Panc1 (cell line): ENCODE data around the gene CKAP5. TPM values are rescaled to one million over a fixed set of nuclear protein-coding genes. Genes with fewer than 3 reads are reported as not detected.
"Not testable (repeated sequence)": the region's sequence is repeated elsewhere in the genome, so short reads cannot be mapped to it uniquely, and the experiment has no call there.

Experiments
- ATAC-seq: fragments of 200-7000 bp; cut with Tn5 transposase; 2 replicates; pipeline ENCODE4 v1.9.1; 2020; ENCODE audit warnings: mild to moderate bottlenecking, moderate library complexity
- BruUV-seq: library from RNA; stranded (reverse); fragments of 400-500 nt; replicated peaks from 2 replicates; lab custom pipeline; 2021; lab: Mats Ljungman, UMichigan
- CTCF ChIA-PET: fragments of 300-600 bp; sonication (Branson Sonifier 250); formaldehyde crosslinking; loops from one replicate; lab custom pipeline; 2022; ENCODE audit warnings: antibody characterized with exemption; lab: Charles Lee
- POLR2A ChIA-PET: fragments of 300-600 bp; sonication (Branson Sonifier 250); formaldehyde crosslinking; loops from one replicate; lab custom pipeline; 2022; ENCODE audit warnings: antibody characterized with exemption; lab: Charles Lee
- DNase-seq: peaks from one replicate; pipeline ENCODE4 v3.0.0-alpha.2; 2010; ENCODE audit warnings: low read depth, low spot score
- H3K27ac ChIP-seq: 2 replicates; pipeline ENCODE4 v1.5.1; 2011; ENCODE audit warnings: mild to moderate bottlenecking, low read length, inconsistent platforms
- H3K27me3 ChIP-seq: fragments of 200-500 bp; sonication (Bioruptor generic); 2 replicates; pipeline ENCODE4 v1.6.0; 2014; ENCODE audit warnings: low read length, inconsistent platforms; ENCODE audit not compliant: control insufficient read depth, insufficient read depth
- H3K36me3 ChIP-seq: fragments of 200-500 bp; sonication (Bioruptor generic); 2 replicates; pipeline ENCODE4 v1.5.1; 2014; ENCODE audit warnings: inconsistent platforms, mild to moderate bottlenecking, low read length, moderate library complexity; ENCODE audit not compliant: control insufficient read depth, insufficient read depth
- H3K4me1 ChIP-seq: 2 replicates; pipeline ENCODE4 v1.5.1; 2011; ENCODE audit warnings: inconsistent platforms, mild to moderate bottlenecking, low read length, moderate library complexity; ENCODE audit not compliant: control insufficient read depth, insufficient read depth
- H3K4me3 ChIP-seq, 2 experiments: 2 replicates each; pipeline ENCODE4 v1.5.1; 2011 to 2012; ENCODE audit warnings: low read depth in 2 of 2, low read length in 2 of 2, mild to moderate bottlenecking in 2 of 2, inconsistent platforms in 1 of 2, moderate library complexity in 1 of 2
- H3K9me3 ChIP-seq: fragments of 200-500 bp; sonication (Bioruptor generic); 2 replicates; pipeline ENCODE4 v1.5.1; 2014; ENCODE audit warnings: low read depth, mild to moderate bottlenecking, inconsistent platforms, low read length, moderate library complexity; ENCODE audit not compliant: control insufficient read depth, insufficient read depth
- POLR2AphosphoS5 ChIP-seq: IDR thresholded peaks from 2 replicates; pipeline ENCODE4 v1.6.1; 2012; ENCODE audit warnings: mild to moderate bottlenecking, low read depth, low read length, moderate library complexity
- SIN3A ChIP-seq: IDR thresholded peaks from 2 replicates; pipeline ENCODE4 v1.6.1; 2012; ENCODE audit warnings: low read depth, mild to moderate bottlenecking, low read length, moderate library complexity, borderline replicate concordance; ENCODE audit not compliant: insufficient read depth
- TCF7L2 ChIP-seq: IDR thresholded peaks from 2 replicates; pipeline ENCODE4 v1.6.1; 2011; ENCODE audit warnings: mild to moderate bottlenecking, low read depth, low read length, inconsistent platforms
- in situ Hi-C: cut with HindIII; loops from 2 replicates; pipeline ENCODE4 v1.10.0; 2016; ENCODE audit warnings: low sequenced_read_pairs, low pct_unique_long_range_greater_than_20kb
- intact Hi-C: fragments of 100-400 bp; cut with micrococcal nuclease; formaldehyde crosslinking; loops from one replicate; pipeline ENCODE4 v1.10.0; 2022; ENCODE audit not compliant: unreplicated experiment
- total RNA-seq: library from RNA; stranded (reverse); gene quantifications from one replicate; pipeline ENCODE4 v1.2.1, GENCODE V29; 2021; ENCODE audit not compliant: unreplicated experiment
- TF ChIP-seq, protein P1 (sequence below): fragments of 450-650 bp; IDR thresholded peaks from 2 replicates; pipeline ENCODE4 v1.5.1; 2017; ENCODE audit warnings: mild to moderate bottlenecking
- TF ChIP-seq, protein P2 (sequence below), 2 experiments: IDR thresholded peaks; 2 replicates each; pipeline ENCODE4 v1.6.1; 2011 to 2012; ENCODE audit warnings: low read depth in 2 of 2, control low read depth in 1 of 2, low read length in 1 of 2, mild to moderate bottlenecking in 1 of 2, moderate library complexity in 1 of 2; ENCODE audit not compliant: insufficient read depth in 1 of 2

CKAP5 gene
- total RNA-seq, 1 experiment from 2014 or later, result 191 TPM

DNA sequence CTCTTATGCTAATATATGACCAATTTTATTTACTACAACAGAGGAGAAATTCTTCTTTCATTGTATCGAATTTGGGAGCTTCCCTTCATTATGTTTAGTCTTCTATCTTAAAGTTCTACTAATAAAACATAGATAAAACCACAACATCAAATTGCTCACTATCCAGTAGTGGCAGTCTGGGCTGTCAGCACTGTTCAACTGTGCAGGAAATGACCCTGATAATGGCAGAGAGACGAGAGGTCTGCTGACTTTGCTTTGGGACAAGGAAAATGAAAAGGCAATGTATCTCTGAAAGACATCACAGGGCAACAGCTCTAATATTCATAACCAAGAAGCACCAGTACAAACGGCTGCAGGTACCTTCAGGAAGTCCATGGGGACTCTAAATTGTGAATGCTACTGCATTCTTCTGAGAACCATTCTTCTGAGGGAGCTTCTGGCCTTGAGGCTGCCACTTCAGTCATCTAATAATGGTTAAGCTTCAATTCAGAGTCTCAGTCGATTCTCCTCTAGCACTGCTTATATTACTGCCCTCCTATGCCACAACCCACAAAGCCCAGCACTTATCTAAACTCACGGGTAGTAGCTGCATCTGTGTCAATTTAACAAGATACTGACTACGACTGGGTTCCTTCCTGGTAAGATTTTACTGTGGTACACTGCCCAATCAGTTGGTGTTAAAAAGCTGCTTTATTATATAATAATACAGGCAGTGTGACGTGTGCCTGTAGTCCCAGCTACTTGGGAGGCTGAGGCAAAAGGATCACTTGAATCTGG lies 44.2 kb downstream of the CKAP5 start:
- DNase-seq, result no peak
- ATAC-seq, result no peak
- H3K9me3 ChIP-seq, result no peaks in the 10 kb centered on the region
- H3K36me3 ChIP-seq, result peaks cover 35% of the 10 kb centered on the region
- POLR2A ChIA-PET, result no interaction called here
- BruUV-seq, result no TSS peak
- in situ Hi-C loops (no loop called here), intact Hi-C loops (no loop called here)
- H3K4me1 ChIP-seq, result no peaks in the 10 kb centered on the region
- no peak overlapping the region for H3K4me3 ChIP-seq
- CTCF ChIA-PET, result no interaction called here
- H3K27me3 ChIP-seq, result no peaks in the 10 kb centered on the region
- TF ChIP-seq, protein P1, sequence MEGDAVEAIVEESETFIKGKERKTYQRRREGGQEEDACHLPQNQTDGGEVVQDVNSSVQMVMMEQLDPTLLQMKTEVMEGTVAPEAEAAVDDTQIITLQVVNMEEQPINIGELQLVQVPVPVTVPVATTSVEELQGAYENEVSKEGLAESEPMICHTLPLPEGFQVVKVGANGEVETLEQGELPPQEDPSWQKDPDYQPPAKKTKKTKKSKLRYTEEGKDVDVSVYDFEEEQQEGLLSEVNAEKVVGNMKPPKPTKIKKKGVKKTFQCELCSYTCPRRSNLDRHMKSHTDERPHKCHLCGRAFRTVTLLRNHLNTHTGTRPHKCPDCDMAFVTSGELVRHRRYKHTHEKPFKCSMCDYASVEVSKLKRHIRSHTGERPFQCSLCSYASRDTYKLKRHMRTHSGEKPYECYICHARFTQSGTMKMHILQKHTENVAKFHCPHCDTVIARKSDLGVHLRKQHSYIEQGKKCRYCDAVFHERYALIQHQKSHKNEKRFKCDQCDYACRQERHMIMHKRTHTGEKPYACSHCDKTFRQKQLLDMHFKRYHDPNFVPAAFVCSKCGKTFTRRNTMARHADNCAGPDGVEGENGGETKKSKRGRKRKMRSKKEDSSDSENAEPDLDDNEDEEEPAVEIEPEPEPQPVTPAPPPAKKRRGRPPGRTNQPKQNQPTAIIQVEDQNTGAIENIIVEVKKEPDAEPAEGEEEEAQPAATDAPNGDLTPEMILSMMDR, result no peak
- TF ChIP-seq, protein P2, sequence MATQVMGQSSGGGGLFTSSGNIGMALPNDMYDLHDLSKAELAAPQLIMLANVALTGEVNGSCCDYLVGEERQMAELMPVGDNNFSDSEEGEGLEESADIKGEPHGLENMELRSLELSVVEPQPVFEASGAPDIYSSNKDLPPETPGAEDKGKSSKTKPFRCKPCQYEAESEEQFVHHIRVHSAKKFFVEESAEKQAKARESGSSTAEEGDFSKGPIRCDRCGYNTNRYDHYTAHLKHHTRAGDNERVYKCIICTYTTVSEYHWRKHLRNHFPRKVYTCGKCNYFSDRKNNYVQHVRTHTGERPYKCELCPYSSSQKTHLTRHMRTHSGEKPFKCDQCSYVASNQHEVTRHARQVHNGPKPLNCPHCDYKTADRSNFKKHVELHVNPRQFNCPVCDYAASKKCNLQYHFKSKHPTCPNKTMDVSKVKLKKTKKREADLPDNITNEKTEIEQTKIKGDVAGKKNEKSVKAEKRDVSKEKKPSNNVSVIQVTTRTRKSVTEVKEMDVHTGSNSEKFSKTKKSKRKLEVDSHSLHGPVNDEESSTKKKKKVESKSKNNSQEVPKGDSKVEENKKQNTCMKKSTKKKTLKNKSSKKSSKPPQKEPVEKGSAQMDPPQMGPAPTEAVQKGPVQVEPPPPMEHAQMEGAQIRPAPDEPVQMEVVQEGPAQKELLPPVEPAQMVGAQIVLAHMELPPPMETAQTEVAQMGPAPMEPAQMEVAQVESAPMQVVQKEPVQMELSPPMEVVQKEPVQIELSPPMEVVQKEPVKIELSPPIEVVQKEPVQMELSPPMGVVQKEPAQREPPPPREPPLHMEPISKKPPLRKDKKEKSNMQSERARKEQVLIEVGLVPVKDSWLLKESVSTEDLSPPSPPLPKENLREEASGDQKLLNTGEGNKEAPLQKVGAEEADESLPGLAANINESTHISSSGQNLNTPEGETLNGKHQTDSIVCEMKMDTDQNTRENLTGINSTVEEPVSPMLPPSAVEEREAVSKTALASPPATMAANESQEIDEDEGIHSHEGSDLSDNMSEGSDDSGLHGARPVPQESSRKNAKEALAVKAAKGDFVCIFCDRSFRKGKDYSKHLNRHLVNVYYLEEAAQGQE (IDR thresholded peaks at IDR 0.05; ENCODE audit: insufficient read depth in 1 of 2, low read depth in 2 of 2, low read length in 1 of 2), result no peak
- no peak for TF ChIP-seq SIN3A
- no peak for TF ChIP-seq POLR2AphosphoS5
- no peak for TF ChIP-seq TCF7L2
- no peak overlapping the region for H3K27ac ChIP-seq

DNA sequence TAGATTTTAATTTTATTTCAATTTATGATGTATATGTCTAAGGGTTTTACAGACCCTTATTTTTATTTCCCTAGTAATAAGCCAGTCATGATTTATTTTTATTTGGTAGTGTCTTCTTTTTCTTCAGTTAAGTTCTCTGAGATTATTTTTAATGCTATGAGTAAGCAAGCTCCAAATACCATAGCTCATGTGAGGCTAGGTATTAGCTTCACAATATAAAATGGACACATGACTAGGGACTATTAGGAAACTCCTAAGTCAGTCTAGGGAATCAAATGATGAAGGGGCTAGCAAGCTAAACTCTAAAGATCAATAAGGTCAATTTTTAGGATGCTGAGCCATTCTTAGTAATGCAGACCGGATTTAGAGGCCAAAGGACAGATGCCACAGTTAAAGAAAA lies 45.9 kb downstream of the CKAP5 start:
- H3K4me1 ChIP-seq, result no peaks in the 10 kb centered on the region
- DNase-seq (no peak), ATAC-seq (no peak)
- H3K9me3 ChIP-seq, result no peaks in the 10 kb centered on the region
- CTCF ChIA-PET, result interaction anchor here (0.6 kb wide), 1 partner anchor 115 kb away, joined by 3 read pairs; no protein-coding TSS in a partner anchor
- no peaks in the 10 kb centered on the region for H3K27me3 ChIP-seq
- intact Hi-C loops, result no loop called here
- H3K27ac ChIP-seq, result no peak overlapping the region
- no peak overlapping the region for H3K4me3 ChIP-seq
- POLR2A ChIA-PET, result no interaction called here
- TF ChIP-seq, protein P1, result no peak
- no peak for TF ChIP-seq SIN3A
- TF ChIP-seq, protein P2 (IDR thresholded peaks at IDR 0.05; ENCODE audit: insufficient read depth in 1 of 2, low read depth in 2 of 2, low read length in 1 of 2), result no peak
- TF ChIP-seq POLR2AphosphoS5, result no peak
- H3K36me3 ChIP-seq, result peaks cover 31% of the 10 kb centered on the region
- no TSS peak for BruUV-seq
- in situ Hi-C loops, result no loop called here

DNA sequence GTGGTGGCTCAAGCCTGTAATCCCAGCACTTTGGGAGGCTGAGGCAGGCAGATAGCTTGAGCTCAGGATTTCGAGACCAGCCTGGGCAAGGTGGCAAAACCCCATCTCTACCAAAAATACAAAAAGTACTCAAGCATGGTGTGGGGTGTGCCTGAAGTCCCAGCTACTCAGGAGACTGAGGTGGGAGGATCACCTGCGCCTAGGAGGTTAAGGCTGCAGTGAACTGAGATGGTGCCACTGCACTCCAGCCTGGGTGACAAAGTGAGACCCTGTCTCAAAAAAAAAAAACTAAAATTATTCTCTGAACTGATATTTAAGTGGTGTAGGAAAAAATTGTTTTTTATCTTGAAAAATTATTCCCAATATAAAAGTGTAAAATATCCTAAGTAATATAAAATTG lies 46.4 kb downstream of the CKAP5 start:
- DNase-seq, H3K27me3 ChIP-seq, BruUV-seq, H3K9me3 ChIP-seq, H3K4me3 ChIP-seq, H3K27ac ChIP-seq, ATAC-seq, H3K4me1 ChIP-seq, intact Hi-C loops, in situ Hi-C loops, CTCF ChIA-PET, POLR2A ChIA-PET: not testable (repeated sequence)
- H3K36me3 ChIP-seq, result peaks cover 31% of the 10 kb centered on the region
